Psoas muscle (tissue), 8 donors: Measurements from ENCODE around the gene C10orf67. TPM values are rescaled to one million over a fixed set of nuclear protein-coding genes. Genes with fewer than 3 reads are reported as not detected.

Source experiments
- ATAC-seq, 4 donors: fragments of 200-7000 bp; cut with Tn5 transposase; one replicate each; pipeline ENCODE4 v1.9.1; 2020; ENCODE audit warnings: moderate library complexity in 3 of 4, mild to moderate bottlenecking in 2 of 4
- DNase-seq, 2 donors: peaks; one replicate each; pipeline ENCODE4 v3.0.0-alpha.2; 2020
- H3K27ac ChIP-seq: fragments of 200-600 bp; one replicate; pipeline ENCODE4 v1.8.0; 2022
- H3K27me3 ChIP-seq, 3 donors: fragments of 200-600 bp in 1 of 3; one replicate each; pipeline versions ENCODE4 v1.6.1 to v1.8.0; 2013 to 2022; ENCODE audit warnings: low read length in 2 of 3, mild to moderate bottlenecking in 2 of 3, moderate library complexity in 1 of 3; ENCODE audit not compliant: insufficient read depth in 3 of 3
- H3K36me3 ChIP-seq, 2 donors: fragments of 200-600 bp in 1 of 2; one replicate each; pipeline versions ENCODE4 v1.6.1 to v1.8.0; 2013 to 2022; ENCODE audit warnings: low read depth in 1 of 2, mild to moderate bottlenecking in 1 of 2, moderate library complexity in 1 of 2; ENCODE audit not compliant: insufficient read depth in 1 of 2
- H3K4me1 ChIP-seq: fragments of 200-600 bp; one replicate; pipeline ENCODE4 v1.8.0; 2022
- H3K4me3 ChIP-seq: fragments of 200-600 bp; one replicate; pipeline ENCODE4 v1.8.0; 2022; ENCODE audit warnings: mild to moderate bottlenecking
- H3K9me3 ChIP-seq: fragments of 200-600 bp; one replicate; pipeline ENCODE4 v1.8.0; 2022
- WGBS, 3 donors: extraction: QIAGEN DNeasy Blood & Tissue Kit; methylation state at CpG; one replicate each; pipeline versions ENCODE4 v1.1.6 to v1.1.7; 2013; 5-methylcytosine and 5-hydroxymethylcytosine counted together
- intact Hi-C, 2 donors: fragments of 100-400 bp; cut with DNase I; formaldehyde crosslinking; loops; one replicate each; pipeline versions ENCODE4 v1.11.0 to v1.14.2; 2022
- polyA plus RNA-seq, 3 donors: library from polyadenylated mRNA; stranded (reverse); fragments of 200-250 nt; gene quantifications; one replicate each; pipeline ENCODE4 v1.2.3, GENCODE V29; 2013
- total RNA-seq, 4 donors: library from RNA; stranded (reverse); fragmentation: NEBNext Ultra II Directional in 2 of 4; extraction: Animal tissue kit (Norgen Biotek cat#: 25700) in 2 of 4; gene quantifications; one replicate each; pipeline versions ENCODE4 v1.2.1 to v1.2.4, GENCODE V29; 2021 to 2023
- TF ChIP-seq, protein P1 (sequence below): fragments of 200-600 bp; IDR thresholded peaks from one replicate; pipeline ENCODE4 v1.8.0; 2022; ENCODE audit warnings: antibody characterized with exemption
- donor health status: healthy with polysubstance abuse.
- donor health status: DM: no; HTN: no; CAD: no; lungs with moderate emphysema.
- donor health status: Bipolar disorder and iron deficiency.
- donor health status: healthy.
- donor health status: DM: yes; HTN: yes; CAD: no.
- donor health status: DM: no; HTN: no; CAD: no.
- donor health status: DM: no; HTN: no; CAD: no.
- donor health status: DM: yes; HTN: yes; CAD: no.

C10orf67 gene
- total and polyA plus RNA-seq, 7 donors, result 0.01 to 0.67 (median 0.06) TPM; not detected in 2

DNA sequence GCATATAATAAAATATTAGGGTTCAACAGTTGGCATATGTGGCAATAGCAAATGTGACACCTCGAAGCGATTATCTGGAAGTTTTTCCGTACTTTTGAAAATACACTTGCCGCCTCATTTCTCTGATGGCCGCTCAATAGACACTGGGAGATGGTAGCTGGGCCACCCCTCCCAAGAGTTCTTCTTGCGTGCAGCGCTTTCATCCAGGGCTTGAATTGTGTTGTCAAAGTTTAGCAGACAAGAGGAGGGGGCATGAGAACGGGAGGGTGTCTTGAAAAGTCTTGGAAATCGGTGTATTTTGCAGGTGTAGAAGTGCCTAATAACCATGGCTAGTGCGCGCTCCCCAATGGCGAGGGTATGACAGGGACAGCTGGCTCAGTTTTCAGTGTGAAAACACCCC, 144.0 kb downstream of the C10orf67 start:
- intact Hi-C loops, result no loop called here
- 7 to 16% (median 10%) methylated on average over 12 of the region's 12 CpGs for WGBS, 3 donors
- H3K27ac ChIP-seq, result no peak overlapping the region
- TF ChIP-seq, protein P1, sequence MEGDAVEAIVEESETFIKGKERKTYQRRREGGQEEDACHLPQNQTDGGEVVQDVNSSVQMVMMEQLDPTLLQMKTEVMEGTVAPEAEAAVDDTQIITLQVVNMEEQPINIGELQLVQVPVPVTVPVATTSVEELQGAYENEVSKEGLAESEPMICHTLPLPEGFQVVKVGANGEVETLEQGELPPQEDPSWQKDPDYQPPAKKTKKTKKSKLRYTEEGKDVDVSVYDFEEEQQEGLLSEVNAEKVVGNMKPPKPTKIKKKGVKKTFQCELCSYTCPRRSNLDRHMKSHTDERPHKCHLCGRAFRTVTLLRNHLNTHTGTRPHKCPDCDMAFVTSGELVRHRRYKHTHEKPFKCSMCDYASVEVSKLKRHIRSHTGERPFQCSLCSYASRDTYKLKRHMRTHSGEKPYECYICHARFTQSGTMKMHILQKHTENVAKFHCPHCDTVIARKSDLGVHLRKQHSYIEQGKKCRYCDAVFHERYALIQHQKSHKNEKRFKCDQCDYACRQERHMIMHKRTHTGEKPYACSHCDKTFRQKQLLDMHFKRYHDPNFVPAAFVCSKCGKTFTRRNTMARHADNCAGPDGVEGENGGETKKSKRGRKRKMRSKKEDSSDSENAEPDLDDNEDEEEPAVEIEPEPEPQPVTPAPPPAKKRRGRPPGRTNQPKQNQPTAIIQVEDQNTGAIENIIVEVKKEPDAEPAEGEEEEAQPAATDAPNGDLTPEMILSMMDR, result no peak
- ATAC-seq (no peak), DNase-seq (no peak)
- no peak overlapping the region for H3K4me3 ChIP-seq
- H3K4me1 ChIP-seq, result no peaks in the 10 kb centered on the region
- H3K27me3 ChIP-seq, result peaks cover 4 to 94% (median 11%) of the 10 kb centered on the region in 3 donors
- H3K9me3 ChIP-seq, result no peaks in the 10 kb centered on the region
- no peaks in the 10 kb centered on the region for H3K36me3 ChIP-seq

DNA sequence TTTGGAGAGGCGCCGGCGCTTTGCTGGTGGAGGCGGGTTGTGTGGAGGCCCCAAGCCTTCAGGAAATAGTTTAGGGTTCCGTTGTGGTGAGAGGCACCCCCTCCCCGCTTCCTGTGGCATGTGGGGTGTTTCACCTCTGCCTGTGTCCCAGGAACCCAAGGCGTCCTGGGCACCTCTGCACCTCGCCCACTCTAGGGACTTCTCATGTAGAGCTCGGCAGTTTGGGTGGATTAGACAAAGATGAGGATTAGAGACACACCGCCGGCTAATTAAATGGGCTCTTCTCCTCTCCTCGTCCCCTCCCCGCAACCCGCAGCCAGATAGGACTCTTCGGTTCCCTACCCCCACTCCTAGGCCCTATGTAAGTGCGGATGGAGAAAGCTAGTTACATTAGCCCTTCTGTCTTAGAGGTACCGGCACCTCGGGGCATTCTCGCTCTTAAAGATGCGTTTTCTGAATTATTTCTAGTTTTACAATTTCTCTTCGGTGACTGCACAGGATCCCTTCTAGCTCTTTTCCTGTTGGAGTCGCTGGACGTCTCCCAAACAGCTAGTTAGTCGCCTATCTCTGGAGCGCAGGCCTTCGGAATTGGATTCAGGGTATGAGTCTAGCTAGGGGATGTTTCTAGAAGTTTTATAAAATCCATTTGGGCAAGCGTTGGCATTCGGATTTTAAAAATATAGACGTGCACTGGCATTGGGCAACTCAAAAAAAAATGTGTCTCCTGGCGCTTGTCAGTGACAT, 144.7 kb downstream of the C10orf67 start:
- H3K27me3 ChIP-seq, result peaks cover 4 to 96% (median 15%) of the 10 kb centered on the region in 3 donors
- WGBS, 3 donors, result 2 to 14% (median 10%) methylated on average over 30 of the region's 30 CpGs

DNA sequence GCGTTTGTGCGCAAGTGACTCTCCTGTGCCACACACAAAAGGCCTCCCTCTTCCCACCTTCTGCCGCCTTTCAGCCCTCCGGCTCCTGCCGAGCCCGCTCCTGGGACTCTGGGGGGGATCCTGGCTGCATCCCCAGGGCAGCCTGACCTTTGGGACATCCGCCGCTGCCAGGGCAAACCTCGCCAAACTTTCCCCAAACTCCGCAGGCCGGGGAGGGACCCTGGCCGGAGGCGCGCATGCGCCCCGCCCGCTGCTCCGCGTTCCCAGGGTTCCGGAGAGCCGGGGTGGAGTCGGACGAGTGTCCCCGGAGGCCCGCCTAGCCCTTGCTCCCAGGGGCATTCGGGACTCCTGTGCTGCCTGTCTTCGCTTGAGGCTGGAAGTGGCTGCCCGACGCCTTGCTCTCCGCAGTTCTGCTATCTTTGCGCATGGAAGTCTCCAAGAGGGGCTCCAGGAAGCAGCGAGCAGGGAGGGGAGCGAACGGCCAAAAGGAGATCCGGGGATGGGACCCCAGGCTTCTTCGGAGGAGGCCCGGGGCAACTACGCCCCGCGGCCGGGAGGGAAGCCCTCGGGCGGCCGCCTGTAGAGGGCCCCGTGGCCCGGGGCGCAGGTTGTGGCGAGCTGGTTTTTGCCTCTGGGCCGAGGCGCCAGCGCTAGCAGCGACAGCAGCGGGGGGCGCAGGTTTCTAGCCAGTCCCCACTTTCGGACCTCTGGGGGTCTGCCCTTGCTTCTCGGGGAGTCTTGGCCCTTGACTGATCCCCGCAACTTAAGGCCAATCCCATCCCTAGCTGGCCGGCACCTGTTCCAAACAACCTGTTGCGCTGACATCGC, 145.4 kb downstream of the C10orf67 start:
- no peaks in the 10 kb centered on the region for H3K36me3 ChIP-seq
- H3K27ac ChIP-seq, result no peak overlapping the region
- peaks cover 4% of the 10 kb centered on the region for H3K4me1 ChIP-seq
- no peak for DNase-seq
- TF ChIP-seq, protein P1, result no peak
- ATAC-seq, result no peak
- H3K27me3 ChIP-seq, result peaks cover 4 to 96% (median 21%) of the 10 kb centered on the region in 3 donors
- WGBS, 3 donors, result 1 to 3% (median 3%) methylated on average over 47 to 60 of the region's 60 CpGs
- no peak overlapping the region for H3K4me3 ChIP-seq
- intact Hi-C loops, result no loop called here
- no peaks in the 10 kb centered on the region for H3K9me3 ChIP-seq

More for the DNA sequence above, 144.7 kb downstream of the C10orf67 start:
- intact Hi-C loops, result no loop called here
- peaks cover 1% of the 10 kb centered on the region for H3K4me1 ChIP-seq
- H3K36me3 ChIP-seq, result no peaks in the 10 kb centered on the region
- DNase-seq (no peak), ATAC-seq (no peak)
- TF ChIP-seq, protein P1, result no peak
- no peak overlapping the region for H3K27ac ChIP-seq
- H3K4me3 ChIP-seq, result no peak overlapping the region
- H3K9me3 ChIP-seq, result no peaks in the 10 kb centered on the region

DNA sequence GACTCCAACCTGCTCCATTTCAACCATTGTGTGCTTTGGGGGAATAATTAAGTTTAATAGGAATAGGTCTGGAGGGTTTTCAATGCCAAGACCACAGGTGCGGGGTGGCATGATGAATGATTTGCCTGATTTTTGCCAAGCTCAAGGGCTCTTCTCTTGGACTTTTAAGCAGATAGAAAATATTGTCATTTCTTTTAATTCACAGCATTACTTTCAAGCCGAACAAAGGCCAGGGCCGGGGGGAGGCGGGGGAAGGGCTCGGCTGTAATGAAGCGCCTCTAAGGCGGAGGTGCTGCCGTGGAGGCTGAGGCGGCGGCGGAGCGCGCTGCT, 146.0 kb downstream of the C10orf67 start:
- intact Hi-C loops, result no loop called here
- no peak for DNase-seq
- TF ChIP-seq, protein P1, result no peak
- H3K36me3 ChIP-seq, result no peaks in the 10 kb centered on the region
- no peak for ATAC-seq
- H3K27ac ChIP-seq, result no peak overlapping the region
- no peaks in the 10 kb centered on the region for H3K9me3 ChIP-seq
- peaks cover 6 to 96% (median 21%) of the 10 kb centered on the region in 3 donors for H3K27me3 ChIP-seq
- peaks cover 4% of the 10 kb centered on the region for H3K4me1 ChIP-seq
- 6 to 9% (median 8%) methylated on average over 13 of the region's 13 CpGs for WGBS, 3 donors
- H3K4me3 ChIP-seq, result no peak overlapping the region
